LNCaP clone FGC (cell line): ENCODE data around the gene SPDYE2.
"Not testable (repeated sequence)": the region's sequence is repeated elsewhere in the genome, so short reads cannot be mapped to it uniquely, and the experiment has no call there.

Experiments
- DNase-seq: peaks from one replicate; pipeline ENCODE4 v3.0.0-alpha.2; 2011; ENCODE audit warnings: low read depth
- H3K4me3 ChIP-seq: 2 replicates; pipeline ENCODE4 v1.5.1; 2011; ENCODE audit warnings: mild to moderate bottlenecking, low read depth, low read length, control low read depth

Gene SPDYE2

DNA sequence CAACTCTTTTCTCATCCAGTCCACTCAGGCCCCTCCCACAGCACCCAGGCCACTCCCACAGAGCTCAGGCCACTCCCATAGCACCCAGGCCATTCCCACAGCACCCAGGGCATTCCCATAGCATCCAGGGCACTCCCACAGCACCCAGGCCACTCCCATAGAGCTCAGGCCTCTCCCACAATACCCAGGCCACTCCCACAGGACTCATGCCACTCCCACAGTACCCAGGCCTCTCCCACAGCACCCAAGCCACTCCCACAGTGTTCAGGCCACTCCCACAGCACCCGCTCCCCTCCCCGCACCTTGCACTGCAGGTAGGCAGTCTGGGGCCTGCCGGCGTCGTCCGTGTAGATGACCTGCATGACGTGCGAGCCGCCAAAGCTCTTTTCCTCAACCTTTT, 38.8 kb downstream of the SPDYE2 start:
- H3K4me3 ChIP-seq, DNase-seq: not testable (repeated sequence)

DNA sequence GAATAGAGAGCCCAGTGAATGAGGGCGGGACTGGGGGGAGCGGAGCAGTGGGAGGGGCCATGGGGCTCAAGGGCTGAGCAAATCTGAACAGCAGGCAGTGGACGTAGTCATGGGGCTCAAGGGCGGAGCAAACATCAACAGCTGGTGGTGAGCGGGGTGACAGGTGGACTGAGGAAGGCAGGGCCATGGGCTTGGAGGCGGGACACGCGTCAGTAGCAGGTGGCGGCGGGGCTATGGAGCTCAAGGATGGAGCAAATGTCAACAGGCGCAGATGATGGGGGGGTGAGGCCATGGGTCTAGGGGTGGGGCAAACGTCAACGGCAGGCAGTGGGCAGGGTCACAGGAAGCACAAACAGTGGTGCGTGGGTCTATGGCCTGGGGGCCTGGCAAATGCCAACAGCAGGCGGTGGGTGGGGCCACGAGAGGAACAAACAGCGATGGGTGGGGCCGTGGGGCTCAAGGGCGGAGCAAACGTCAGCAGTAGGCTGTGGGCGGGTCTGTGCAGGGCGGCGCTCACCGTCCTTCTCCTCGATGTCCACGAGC, 41.5 kb downstream of the SPDYE2 start:
- not testable (repeated sequence) for DNase-seq, H3K4me3 ChIP-seq

- H3K4me3 ChIP-seq, DNase-seq: not testable (repeated sequence)
These were observed 42.8 kb downstream of the SPDYE2 start for GRCh38 chr7:102593637-102594334.

DNA sequence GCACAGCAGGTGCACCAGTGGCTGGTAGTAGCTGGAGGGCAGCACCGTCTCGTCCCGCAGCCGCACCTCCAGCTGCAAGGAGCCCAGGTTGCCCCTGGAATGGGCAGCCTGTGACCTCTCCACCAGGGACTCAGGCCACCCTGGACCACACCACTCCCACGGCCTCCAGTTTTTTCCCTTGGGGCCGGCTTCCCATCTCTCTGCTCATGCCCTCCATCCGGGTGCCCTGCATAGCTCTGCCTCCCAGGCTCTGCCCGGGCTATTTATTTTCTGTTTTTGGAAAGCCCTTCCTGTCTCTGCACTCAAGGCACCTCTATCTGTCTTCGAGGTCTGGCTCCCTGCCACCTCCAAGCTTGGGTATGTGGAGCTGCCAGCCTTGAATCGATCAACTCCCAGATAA, 45.0 kb downstream of the SPDYE2 start:
- not testable (repeated sequence) for DNase-seq, H3K4me3 ChIP-seq

DNA sequence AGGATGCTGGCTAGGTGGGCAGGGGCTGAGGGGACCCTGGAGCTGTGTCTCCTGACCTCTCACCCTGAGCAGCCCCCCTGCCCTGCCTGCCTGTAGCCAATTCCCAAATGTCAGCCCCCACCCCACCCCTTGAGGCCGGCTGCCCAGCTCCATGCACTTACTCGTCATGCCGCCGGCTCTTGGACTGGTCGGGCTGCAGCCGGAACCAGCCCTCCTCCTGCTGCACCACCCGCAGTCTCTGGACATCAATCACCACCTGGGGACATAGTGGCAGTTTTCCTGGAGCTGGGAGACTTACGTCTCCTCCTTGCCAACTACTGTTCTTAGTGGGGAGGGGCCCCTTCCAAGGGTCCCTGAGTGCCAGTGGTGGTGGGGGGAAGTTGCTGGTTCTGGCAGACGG, 48.7 kb downstream of the SPDYE2 start:
- not testable (repeated sequence) for H3K4me3 ChIP-seq, DNase-seq

GRCh38 chr7:102602317-102602716, 51.3 kb downstream of the SPDYE2 start:
- not testable (repeated sequence) for H3K4me3 ChIP-seq, DNase-seq

DNA sequence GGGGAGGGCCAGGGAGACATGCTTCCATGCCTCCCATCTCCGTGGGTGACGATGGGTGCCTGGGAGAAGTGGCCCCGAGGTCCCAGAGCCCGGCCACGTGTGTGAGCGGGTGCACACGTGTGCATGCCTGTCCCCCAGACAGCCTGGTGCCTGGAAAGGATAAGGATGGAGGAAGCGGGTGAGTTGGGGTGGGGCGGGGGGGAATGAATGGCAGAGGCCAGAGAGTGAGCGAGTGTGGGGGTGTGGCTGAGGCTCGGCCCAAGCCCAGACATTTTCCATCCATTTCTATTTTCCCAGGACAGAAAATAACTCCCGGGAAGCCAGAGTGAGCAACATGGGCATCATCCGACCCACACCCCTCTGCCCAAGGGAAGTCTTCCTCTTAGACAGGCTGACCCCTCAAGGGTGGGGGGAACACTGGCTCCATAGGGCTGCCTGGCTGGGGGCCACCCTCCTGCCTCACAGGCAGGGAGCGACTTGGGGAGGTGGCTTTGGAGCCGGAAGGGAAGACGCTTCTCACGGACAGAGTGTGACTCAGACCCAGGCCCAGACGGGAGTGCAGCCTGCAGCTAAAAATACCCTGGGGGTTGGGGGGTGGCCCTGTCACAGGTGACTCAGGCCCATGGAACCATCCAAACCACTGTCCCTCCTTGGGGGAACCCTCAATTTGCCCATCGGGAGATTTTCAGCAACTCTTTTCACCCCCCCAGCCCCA, 53.6 kb downstream of the SPDYE2 start:
- not testable (repeated sequence) for DNase-seq, H3K4me3 ChIP-seq

GRCh38 chr7:102606848-102607247, 55.8 kb downstream of the SPDYE2 start:
- not testable (repeated sequence) for H3K4me3 ChIP-seq, DNase-seq

GRCh38 chr7:102609734-102610133, 58.7 kb downstream of the SPDYE2 start:
- not testable (repeated sequence) for DNase-seq, H3K4me3 ChIP-seq

- not testable (repeated sequence) for DNase-seq, H3K4me3 ChIP-seq
These were observed 59.4 kb downstream of the SPDYE2 start for GRCh38 chr7:102610441-102610840.

GRCh38 chr7:102611013-102611674, 60.1 kb downstream of the SPDYE2 start:
- not testable (repeated sequence) for H3K4me3 ChIP-seq, DNase-seq

DNA sequence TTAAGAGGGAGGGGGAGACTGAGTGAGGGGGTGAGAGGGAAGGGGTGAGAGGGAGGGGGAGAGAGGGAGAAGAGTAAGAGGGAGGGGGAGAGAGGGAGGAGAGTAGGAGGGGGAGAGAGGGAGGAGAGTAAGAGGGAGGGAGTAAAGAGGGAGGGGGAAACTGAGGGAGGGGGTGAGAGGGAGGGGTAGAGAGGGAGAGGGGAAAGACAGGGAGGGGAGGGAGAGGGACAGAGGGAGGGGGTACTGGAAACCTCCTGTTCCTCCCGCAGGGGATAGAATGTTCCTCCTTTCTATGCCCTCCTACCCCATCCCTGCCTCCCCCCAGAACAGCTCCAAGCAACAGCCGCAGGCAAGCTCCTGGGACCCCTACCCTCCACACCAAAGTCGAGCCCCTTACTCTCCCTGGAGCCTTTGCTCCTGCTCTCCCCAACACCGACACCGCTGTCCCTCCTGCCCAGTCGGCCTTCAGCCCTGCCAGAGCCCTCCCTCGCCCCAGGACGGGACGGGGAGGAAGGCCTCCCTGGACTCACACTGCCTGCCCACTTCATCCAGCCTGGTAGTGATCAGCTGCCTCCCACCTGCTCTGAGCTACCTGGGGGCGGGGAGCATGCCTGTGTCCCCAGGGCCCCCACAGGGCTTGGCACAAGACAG, 60.8 kb downstream of the SPDYE2 start:
- not testable (repeated sequence) for DNase-seq, H3K4me3 ChIP-seq
